ENCODE data around the gene STRAP. TPM values are rescaled to one million over a fixed set of nuclear protein-coding genes. Genes with fewer than 3 reads are reported as not detected.

Gene STRAP
- total and polyA plus RNA-seq, 2 of the 4 experiments (the other 2 are of a cell fraction): 82.1 to 98.1 TPM

- Histone ChIP-seq H3K56ac (ENCODE audit: extremely low read depth, insufficient read depth, low read length) (no peak overlapping the region), H3K18ac (ENCODE audit: low read depth, low read length) (no peak overlapping the region), H3K14ac (replicated peaks; ENCODE audit: low read depth, low read length) (no peak overlapping the region), H3K79me1 (ENCODE audit: low read depth in 1 of 2, low read length in 2 of 2) (peaks cover 15 to 16% of the 10 kb centered on the region in 2 experiments), H3K9me3 (ENCODE audit: control insufficient read depth, insufficient read depth, low read length) (no peaks in the 10 kb centered on the region), H3K27me3 (ENCODE audit: control insufficient read depth, insufficient read depth, low read length) (no peaks in the 10 kb centered on the region), H2AK9ac (replicated peaks; ENCODE audit: low read depth, low read length, poor library complexity) (no peak overlapping the region), H3K23ac (ENCODE audit: low read depth, low read length) (no peak overlapping the region), H3K36me3 (ENCODE audit: control insufficient read depth, insufficient read depth, low read length) (peaks cover 35% of the 10 kb centered on the region), H4K8ac (ENCODE audit: low read depth in 2 of 2, low read length in 2 of 2) (no peak overlapping the region), H3K27ac (ENCODE audit: insufficient read depth, low read length) (no peak overlapping the region; the same call in 1 of the 2 replicates), H3K4me1 (ENCODE audit: control insufficient read depth, insufficient read depth, low read length) (peaks cover 4% of the 10 kb centered on the region; the same call in 1 of the 2 replicates), H3K9ac (ENCODE audit: low read depth, low read length) (no peak overlapping the region), H4K20me1 (ENCODE audit: insufficient read depth, low read length) (no peaks in the 10 kb centered on the region; the same call in 1 of the 2 replicates), H3K4ac (ENCODE audit: low read depth, low read length) (no peak overlapping the region), H2BK120ac (ENCODE audit: low read depth, low read length) (no peak overlapping the region), H4K5ac (ENCODE audit: low read depth, low read length) (no peak overlapping the region), H3K9me1 (ENCODE audit: insufficient read depth, low read length) (no peaks in the 10 kb centered on the region), H2AK5ac (ENCODE audit: low read depth, low read length) (no peak overlapping the region), H2BK5ac (ENCODE audit: low read depth, low read length, poor library complexity, severe bottlenecking) (no peak overlapping the region), H3K4me3 (ENCODE audit: insufficient read depth, low read depth, low read length) (no peak overlapping the region), H4K91ac (ENCODE audit: insufficient read depth, low read depth, low read length) (no peak overlapping the region), H2BK20ac (ENCODE audit: low read depth, low read length) (no peak overlapping the region), H2AFZ (replicated peaks; ENCODE audit: low read length, poor library complexity) (no peak overlapping the region), H3K4me2 (ENCODE audit: low read depth, low read length) (no peak overlapping the region), H2BK15ac (ENCODE audit: low read depth, low read length) (no peak overlapping the region)
- POLR2A ChIA-PET (ENCODE audit: unreplicated experiment): no interaction called here
- in situ Hi-C loops (cut with MboI; ENCODE audit: low sequenced_read_pairs) (loop anchor here (25.0 kb wide), 1 partner anchor 1110 kb away; no protein-coding TSS in a partner anchor), intact Hi-C loops (cut with micrococcal nuclease) (loop anchor here (5.0 kb wide), 1 partner anchor 305 kb away; no protein-coding TSS in a partner anchor), dilution Hi-C loops (cut with HindIII; ENCODE audit: low sequenced_read_pairs, unreplicated experiment) (no loop called here)
- BruUV-seq (replicated peaks): no TSS peak
- no CpG with 5 or more reads among the region's 1 CpG for WGBS, 2 experiments (ENCODE audit: extremely low coverage in 2 of 2, insufficient read length in 1 of 2)
- TF ChIP-seq MXI1 (IDR thresholded peaks at IDR 0.05; ENCODE audit: borderline replicate concordance, low read depth, low read length): no peak
- no peak for TF ChIP-seq CTCF (conservative IDR thresholded peaks at IDR 0.05; ENCODE audit: low read depth, low read length)
- no peak for TF ChIP-seq RFX5 (IDR thresholded peaks at IDR 0.05; ENCODE audit: low read depth, low read length)
- no peak for TF ChIP-seq CEBPB (IDR thresholded peaks at IDR 0.05; ENCODE audit: low read depth, low read length)
- no peak for TF ChIP-seq MAZ (IDR thresholded peaks at IDR 0.05; ENCODE audit: borderline replicate concordance, low read depth, low read length)
- no peak for TF ChIP-seq ELK1 (IDR thresholded peaks at IDR 0.05; ENCODE audit: borderline replicate concordance, low read depth, low read length)
- no peak for TF ChIP-seq MAFK (IDR thresholded peaks at IDR 0.05; ENCODE audit: low read depth, low read length)
- no peak for TF ChIP-seq FOS (IDR thresholded peaks at IDR 0.05; ENCODE audit: low read depth, low read length)
- no peak for TF ChIP-seq USF2 (IDR thresholded peaks at IDR 0.05; ENCODE audit: low read depth, low read length)
- TF ChIP-seq BHLHE40 (IDR thresholded peaks at IDR 0.05; ENCODE audit: low read depth, low read length): no peak
- no peak for TF ChIP-seq NFE2L2 (IDR thresholded peaks at IDR 0.05; ENCODE audit: low read depth, low read length)
- TF ChIP-seq POLR2A (IDR thresholded peaks at IDR 0.05; ENCODE audit: low read depth, low read length): no peak
- TF ChIP-seq CHD1 (IDR thresholded peaks at IDR 0.05; ENCODE audit: low read depth, low read length): no peak
- TF ChIP-seq RAD21 (IDR thresholded peaks at IDR 0.05; ENCODE audit: low read length): no peak
- no peak for TF ChIP-seq SMC3 (IDR thresholded peaks at IDR 0.05; ENCODE audit: low read depth, low read length)
- TF ChIP-seq RCOR1 (IDR thresholded peaks at IDR 0.05; ENCODE audit: insufficient replicate concordance, low read length): no peak
- DNase-seq: no peak
- CTCF ChIA-PET: interaction anchor here (1.4 kb wide), 1 partner anchor 10 kb away, joined by 3 read pairs; no protein-coding TSS in a partner anchor
- no peak for ATAC-seq (ENCODE audit: low read depth)
These were observed 14.7 kb downstream of the STRAP start for GRCh38 chr12:15896867-15897266.

Measured in IMR-90 (cell line).